OCI-LY1 (cell line): ENCODE results near the gene UBE2Z.

Source experiments
- H2AFZ ChIP-seq: fragments of 200-600 bp; sonication (generic), shearing (Covaris generic); 2 replicates; pipeline ENCODE4 v1.6.0; 2014; ENCODE audit warnings: antibody characterized with exemption, mild to moderate bottlenecking, low read length
- H3F3A ChIP-seq: fragments of 200-600 bp; sonication (generic), shearing (Covaris generic); 2 replicates; pipeline ENCODE4 v1.6.0; 2014; ENCODE audit warnings: mild to moderate bottlenecking, antibody characterized with exemption, low read length, moderate library complexity; ENCODE audit not compliant: insufficient read depth
- H3K27ac ChIP-seq: fragments of 200-600 bp; sonication (generic); 2 replicates; pipeline ENCODE4 v1.5.1; 2014; ENCODE audit warnings: low read length, mixed run types, mild to moderate bottlenecking, low read depth; ENCODE audit not compliant: poor library complexity, severe bottlenecking
- H3K27me3 ChIP-seq: fragments of 200-600 bp; sonication (generic); 2 replicates; pipeline ENCODE4 v1.6.0; 2014; ENCODE audit warnings: antibody characterized with exemption, mild to moderate bottlenecking, low read length, moderate library complexity; ENCODE audit not compliant: insufficient read depth
- H3K36me3 ChIP-seq: fragments of 200-600 bp; sonication (generic); 2 replicates; pipeline ENCODE4 v1.6.1; 2014; ENCODE audit warnings: mild to moderate bottlenecking, antibody characterized with exemption, low read length, moderate library complexity, mixed read lengths; ENCODE audit not compliant: insufficient read depth
- H3K4me1 ChIP-seq: fragments of 200-600 bp; sonication (generic); 2 replicates; pipeline ENCODE4 v1.5.1; 2014; ENCODE audit warnings: mild to moderate bottlenecking, low read length, moderate library complexity; ENCODE audit not compliant: insufficient read depth, severe bottlenecking
- H3K4me2 ChIP-seq: fragments of 200-600 bp; sonication (generic), shearing (Covaris generic); 2 replicates; pipeline ENCODE4 v1.6.1; 2014; ENCODE audit warnings: low read length
- H3K4me3 ChIP-seq: fragments of 200-600 bp; sonication (generic); 2 replicates; pipeline ENCODE4 v1.5.1; 2014; ENCODE audit warnings: low read length, low read depth, mild to moderate bottlenecking, mixed read lengths; ENCODE audit not compliant: poor library complexity, severe bottlenecking
- H3K79me2 ChIP-seq: fragments of 200-600 bp; shearing (Covaris generic); 2 replicates; pipeline ENCODE4 v1.6.1; 2016; ENCODE audit warnings: mixed run types, low read length, mixed read lengths; ENCODE audit not compliant: insufficient read depth
- H3K9ac ChIP-seq: fragments of 200-600 bp; sonication (generic), shearing (Covaris generic); 2 replicates; pipeline ENCODE4 v1.6.1; 2014; ENCODE audit warnings: mild to moderate bottlenecking, low read length, mixed read lengths
- H3K9me2 ChIP-seq: fragments of 200-600 bp; sonication (generic), shearing (Covaris generic); 2 replicates; pipeline ENCODE4 v1.6.1; 2014; ENCODE audit warnings: low read depth, mild to moderate bottlenecking, low read length, mixed read lengths
- H3K9me3 ChIP-seq: fragments of 200-600 bp; shearing (Covaris generic); 2 replicates; pipeline ENCODE4 v1.6.1; 2014; ENCODE audit warnings: low read length, mixed read lengths
- H4K20me1 ChIP-seq: fragments of 200-600 bp; sonication (generic), shearing (Covaris generic); 2 replicates; pipeline ENCODE4 v1.6.0; 2016; ENCODE audit warnings: mild to moderate bottlenecking, low read length; ENCODE audit not compliant: insufficient read depth
- CTCF ChIP-seq: fragments of 200-600 bp; sonication (generic), shearing (Covaris generic); IDR thresholded peaks from 2 replicates; pipeline ENCODE4 v1.5.1; 2017; ENCODE audit warnings: mild to moderate bottlenecking, antibody characterized with exemption, low read length, moderate library complexity, mixed read lengths
- EZH2 ChIP-seq: fragments of 200-600 bp; sonication (generic), shearing (Covaris generic); IDR thresholded peaks from 2 replicates; pipeline ENCODE4 v1.8.0; 2017; ENCODE audit warnings: borderline replicate concordance, mixed run types, mild to moderate bottlenecking, antibody characterized with exemption, low read length, moderate library complexity, mixed read lengths

The UBE2Z gene

DNA sequence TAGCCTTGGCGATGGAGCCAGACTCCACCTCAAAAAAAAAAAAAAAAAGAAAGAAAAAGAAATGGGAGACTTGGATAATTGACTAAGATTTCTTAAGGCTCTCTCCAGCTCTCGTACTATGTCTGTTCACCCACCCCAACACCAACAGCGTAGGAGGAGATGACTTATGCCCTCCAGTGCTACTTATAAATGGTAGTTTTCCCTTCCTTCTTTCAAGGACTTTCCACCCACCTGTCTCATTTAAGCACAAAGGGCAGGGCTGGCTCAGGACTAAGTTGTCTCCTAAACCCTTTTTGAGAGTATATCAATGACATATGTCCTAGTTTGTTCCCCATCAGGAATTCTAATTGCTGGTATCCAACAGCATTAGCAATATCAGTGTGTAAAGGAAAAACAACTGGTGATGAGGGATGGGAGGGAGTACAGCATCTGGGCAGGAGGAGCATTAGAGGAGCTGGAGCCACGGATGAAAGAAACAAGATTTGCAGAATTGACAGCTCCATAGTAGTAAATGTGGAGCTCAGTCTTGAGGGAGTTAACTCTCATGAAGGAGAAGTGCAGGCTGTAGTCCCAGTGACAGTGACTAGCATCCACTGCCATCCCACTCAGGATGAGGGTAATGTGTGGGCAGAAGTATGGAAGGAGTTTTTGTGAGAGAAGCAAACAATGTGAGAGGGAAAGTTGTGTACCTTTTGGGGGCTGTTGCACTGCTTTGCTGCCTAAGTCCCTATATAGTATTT is 17.2 kb downstream of the UBE2Z start:
- peaks cover 92% of the 10 kb centered on the region for H3K36me3 ChIP-seq
- H3K27ac ChIP-seq: no peak overlapping the region
- no peaks in the 10 kb centered on the region for H3K79me2 ChIP-seq

GRCh38 chr17:48925991-48926342 is 17.8 kb downstream of the UBE2Z start:
- Histone ChIP-seq H3F3A (no peaks in the 10 kb centered on the region), H3K79me2 (no peaks in the 10 kb centered on the region), H2AFZ (no peak overlapping the region), H3K27ac (no peak overlapping the region), H3K9me2 (no peaks in the 10 kb centered on the region), H3K4me1 (no peaks in the 10 kb centered on the region), H3K4me2 (no peak overlapping the region), H3K4me3 (no peak overlapping the region), H4K20me1 (no peaks in the 10 kb centered on the region), H3K9ac (no peak overlapping the region), H3K9me3 (no peaks in the 10 kb centered on the region), H3K36me3 (peaks cover 92% of the 10 kb centered on the region), H3K27me3 (no peaks in the 10 kb centered on the region)
- no peak for TF ChIP-seq EZH2
- TF ChIP-seq CTCF: no peak

More for the DNA sequence above, 17.2 kb downstream of the UBE2Z start:
- Histone ChIP-seq H3K9me2 (no peaks in the 10 kb centered on the region), H3K9ac (no peak overlapping the region), H3F3A (no peaks in the 10 kb centered on the region), H4K20me1 (no peaks in the 10 kb centered on the region), H2AFZ (no peak overlapping the region), H3K4me2 (no peak overlapping the region), H3K4me1 (no peaks in the 10 kb centered on the region), H3K4me3 (no peak overlapping the region), H3K27me3 (no peaks in the 10 kb centered on the region), H3K9me3 (no peaks in the 10 kb centered on the region)
- TF ChIP-seq EZH2 (no peak), CTCF (no peak)

DNA sequence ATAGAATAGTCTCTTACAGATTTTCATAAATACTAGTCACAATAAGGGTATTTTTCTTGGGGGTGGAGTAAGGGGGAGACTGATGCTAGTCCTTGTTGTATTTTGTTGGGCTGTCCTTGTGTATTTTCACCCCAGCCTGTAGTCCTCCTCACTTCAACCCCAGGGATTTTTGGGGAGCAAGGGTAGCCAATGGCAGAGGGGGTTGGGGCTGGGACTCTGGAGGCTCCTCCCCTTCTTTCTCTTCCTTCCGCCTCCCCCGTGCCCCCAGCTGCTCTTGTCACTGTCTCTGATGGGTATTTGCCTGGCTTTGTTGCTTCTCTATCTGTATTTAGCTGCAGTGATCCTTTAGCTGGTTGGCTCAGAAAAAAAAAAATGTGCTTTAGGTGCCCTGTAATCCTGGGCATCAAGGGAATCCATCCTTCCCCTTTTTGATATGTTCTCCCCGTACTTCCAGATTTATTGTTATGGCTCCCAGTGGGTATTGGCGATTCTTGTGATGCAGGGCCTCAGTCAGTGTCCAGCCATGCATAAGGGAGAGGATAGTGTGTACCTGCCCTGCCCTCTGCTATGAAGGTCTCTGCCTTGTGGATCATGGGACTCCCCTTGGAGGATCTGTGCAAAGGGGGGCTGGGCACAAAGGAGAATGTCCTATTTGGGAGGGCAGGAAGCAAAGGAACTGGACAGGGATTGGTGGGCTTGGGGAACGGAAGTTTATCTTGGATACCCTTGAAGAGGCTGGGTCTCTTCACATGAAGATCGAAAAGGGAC is 20.0 kb downstream of the UBE2Z start:
- Histone ChIP-seq H3K9ac (no peak overlapping the region), H4K20me1 (no peaks in the 10 kb centered on the region), H3K4me3 (no peak overlapping the region), H3K9me3 (no peaks in the 10 kb centered on the region), H3F3A (no peaks in the 10 kb centered on the region), H3K27ac (no peak overlapping the region), H3K79me2 (no peaks in the 10 kb centered on the region), H2AFZ (no peak overlapping the region), H3K9me2 (no peaks in the 10 kb centered on the region), H3K4me1 (no peaks in the 10 kb centered on the region), H3K36me3 (peaks cover 94% of the 10 kb centered on the region), H3K27me3 (no peaks in the 10 kb centered on the region), H3K4me2 (no peak overlapping the region)
- TF ChIP-seq EZH2 (no peak), CTCF (no peak)
